ENCODE results near the gene USP46.

Gene USP46

GRCh38 chr4:52643190-52643589 is 15.9 kb downstream of the USP46 start:
- TF ChIP-seq, protein P1, sequence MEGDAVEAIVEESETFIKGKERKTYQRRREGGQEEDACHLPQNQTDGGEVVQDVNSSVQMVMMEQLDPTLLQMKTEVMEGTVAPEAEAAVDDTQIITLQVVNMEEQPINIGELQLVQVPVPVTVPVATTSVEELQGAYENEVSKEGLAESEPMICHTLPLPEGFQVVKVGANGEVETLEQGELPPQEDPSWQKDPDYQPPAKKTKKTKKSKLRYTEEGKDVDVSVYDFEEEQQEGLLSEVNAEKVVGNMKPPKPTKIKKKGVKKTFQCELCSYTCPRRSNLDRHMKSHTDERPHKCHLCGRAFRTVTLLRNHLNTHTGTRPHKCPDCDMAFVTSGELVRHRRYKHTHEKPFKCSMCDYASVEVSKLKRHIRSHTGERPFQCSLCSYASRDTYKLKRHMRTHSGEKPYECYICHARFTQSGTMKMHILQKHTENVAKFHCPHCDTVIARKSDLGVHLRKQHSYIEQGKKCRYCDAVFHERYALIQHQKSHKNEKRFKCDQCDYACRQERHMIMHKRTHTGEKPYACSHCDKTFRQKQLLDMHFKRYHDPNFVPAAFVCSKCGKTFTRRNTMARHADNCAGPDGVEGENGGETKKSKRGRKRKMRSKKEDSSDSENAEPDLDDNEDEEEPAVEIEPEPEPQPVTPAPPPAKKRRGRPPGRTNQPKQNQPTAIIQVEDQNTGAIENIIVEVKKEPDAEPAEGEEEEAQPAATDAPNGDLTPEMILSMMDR (IDR thresholded peaks at IDR 0.05), result no peak

- TF ChIP-seq, protein P1 (IDR thresholded peaks at IDR 0.05), result no peak
Measured at GRCh38 chr4:52641854-52642563, 17.1 kb downstream of the USP46 start.

DNA sequence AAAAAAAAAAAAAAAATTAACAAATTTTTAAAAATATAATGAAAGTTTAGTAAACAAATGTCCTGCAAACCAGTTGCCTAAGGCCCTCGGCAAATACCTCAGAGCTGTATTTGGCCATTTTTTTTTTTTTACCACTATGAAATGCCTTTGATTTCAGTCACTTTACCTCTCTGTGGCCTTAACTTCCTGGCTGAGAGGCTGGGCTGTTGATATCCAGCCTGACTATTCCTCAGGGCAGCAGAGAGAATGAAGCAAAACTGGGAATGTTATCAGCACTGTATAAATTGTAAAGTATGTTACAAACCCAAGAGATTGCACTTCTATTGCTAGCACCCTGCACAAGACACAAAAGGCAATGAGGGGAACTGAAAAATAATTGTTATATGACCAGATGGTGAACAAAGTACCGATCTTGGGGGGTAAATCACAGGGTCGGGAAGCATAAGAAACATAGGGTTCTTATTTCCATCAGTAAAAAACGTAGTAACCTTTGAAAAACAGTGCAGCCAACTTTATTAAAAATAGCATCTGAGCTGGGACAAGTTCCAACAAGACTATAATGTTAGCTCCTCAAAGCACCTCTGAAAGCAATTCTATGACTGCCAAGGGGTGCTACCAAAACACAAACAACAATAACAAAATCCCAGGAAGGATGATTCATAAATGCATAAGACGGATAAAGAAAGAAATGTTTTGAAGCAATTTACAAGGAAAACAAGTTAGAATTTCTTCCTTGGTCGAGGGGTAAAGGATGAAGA is 18.1 kb downstream of the USP46 start:
- TF ChIP-seq, protein P1 (IDR thresholded peaks at IDR 0.05), result no peak

- TF ChIP-seq, protein P1 (IDR thresholded peaks at IDR 0.05), result no peak
Measured at GRCh38 chr4:52638717-52639116, 20.4 kb downstream of the USP46 start.

DNA sequence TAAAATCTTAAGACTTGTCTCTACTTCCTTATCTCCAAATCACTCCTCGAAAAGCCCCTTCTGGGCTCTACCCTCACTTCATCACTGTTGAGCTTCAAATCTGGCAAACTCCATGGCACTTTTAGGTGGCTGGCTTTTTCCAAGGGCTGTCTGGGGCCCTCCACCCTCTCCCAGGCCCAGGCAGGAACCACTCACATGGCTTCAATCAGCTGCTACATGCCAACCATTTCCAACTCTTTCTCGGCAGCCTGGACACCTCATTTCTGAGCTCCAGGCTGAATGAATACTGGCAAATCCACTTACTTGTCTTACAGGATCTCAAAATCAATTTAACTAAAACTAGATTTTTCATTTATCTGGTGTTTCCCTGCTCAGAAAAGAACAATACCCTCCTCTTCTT is 22.0 kb downstream of the USP46 start:
- TF ChIP-seq, protein P1 (IDR thresholded peaks at IDR 0.05), result no peak

DNA sequence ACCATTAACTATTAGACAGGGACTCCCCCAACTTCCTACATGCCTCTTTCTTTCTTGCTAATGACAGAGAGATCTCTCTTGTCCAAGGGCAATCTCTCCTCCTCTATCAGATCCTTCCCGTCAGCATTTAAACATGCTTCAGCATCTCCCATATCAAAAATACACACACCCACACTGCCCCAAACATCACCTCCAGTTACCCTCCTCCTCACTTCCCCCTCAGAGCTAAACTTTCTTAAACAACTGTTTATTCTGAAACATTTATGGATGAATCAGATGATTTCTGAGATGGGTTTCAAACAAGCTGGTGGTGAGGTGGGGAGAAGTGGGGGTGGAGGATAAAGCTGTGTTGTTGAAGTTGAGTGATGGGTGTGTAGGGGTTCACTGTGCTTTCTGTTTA is 23.5 kb downstream of the USP46 start:
- TF ChIP-seq, protein P1 (IDR thresholded peaks at IDR 0.05), result no peak

DNA sequence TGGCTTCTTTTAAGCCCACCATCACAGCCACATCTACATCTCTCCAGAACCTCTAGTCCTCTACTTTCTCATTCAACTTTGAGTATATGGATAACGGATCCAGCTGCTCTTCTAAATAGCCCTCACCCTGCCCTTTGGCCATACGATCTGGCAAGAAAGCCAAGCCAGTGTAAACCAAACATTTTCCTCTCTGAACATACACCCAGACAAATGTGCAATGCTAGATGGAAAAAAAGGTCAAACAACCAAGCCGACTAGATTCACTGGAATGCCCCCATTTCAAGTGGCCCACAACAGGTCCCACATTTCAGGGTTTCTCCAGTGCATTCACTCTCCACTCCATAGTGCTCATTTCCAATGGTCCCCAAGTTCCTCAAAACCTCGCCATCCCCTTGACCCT is 24.0 kb downstream of the USP46 start:
- TF ChIP-seq, protein P1 (IDR thresholded peaks at IDR 0.05), result no peak
